Kidney glomerular epithelial cell (primary cell): ENCODE measurements around the gene PPA2.
"Not testable (repeated sequence)": the region's sequence is repeated elsewhere in the genome, so short reads cannot be mapped to it uniquely, and the experiment has no call there.

Experiments used
- DNase-seq: peaks from one replicate; lab custom pipeline; 2025; lab: John Stamatoyannopoulos, UW

PPA2 gene

GRCh38 chr4:105473324-105474098 is at the start of gene PPA2:
PPA2 (minus strand) TSS chr4:105474062; CDS start chr4:105474050, 12 bp downstream.
- DNase-seq, result peak; percentile 71

GRCh38 chr4:105520819-105521790 is 47.2 kb upstream of the PPA2 start:
- DNase-seq, result peak; percentile 19

DNA sequence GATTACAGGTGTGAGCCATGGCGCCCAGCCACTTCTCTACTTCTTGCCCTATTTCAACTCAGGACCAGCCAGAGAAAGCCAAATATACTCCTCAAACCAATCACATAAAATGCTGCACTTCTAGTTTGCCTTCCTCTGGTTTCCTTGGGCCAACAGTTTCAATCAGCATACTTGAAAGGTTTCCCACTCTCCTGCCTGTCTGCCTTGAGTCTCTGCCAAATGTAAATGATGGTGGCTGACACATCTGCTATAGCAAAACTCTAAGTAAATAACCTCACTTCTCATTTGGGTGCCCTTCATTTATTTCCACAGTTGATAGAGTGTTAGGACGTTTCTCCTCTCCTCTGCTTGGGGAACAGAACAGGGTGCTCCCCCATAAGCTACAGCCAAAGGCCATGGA is 36.4 kb upstream of the PPA2 start:
- no peak for DNase-seq

- no peak for DNase-seq
Measured at GRCh38 chr4:105509714-105510113, 35.9 kb upstream of the PPA2 start.

DNA sequence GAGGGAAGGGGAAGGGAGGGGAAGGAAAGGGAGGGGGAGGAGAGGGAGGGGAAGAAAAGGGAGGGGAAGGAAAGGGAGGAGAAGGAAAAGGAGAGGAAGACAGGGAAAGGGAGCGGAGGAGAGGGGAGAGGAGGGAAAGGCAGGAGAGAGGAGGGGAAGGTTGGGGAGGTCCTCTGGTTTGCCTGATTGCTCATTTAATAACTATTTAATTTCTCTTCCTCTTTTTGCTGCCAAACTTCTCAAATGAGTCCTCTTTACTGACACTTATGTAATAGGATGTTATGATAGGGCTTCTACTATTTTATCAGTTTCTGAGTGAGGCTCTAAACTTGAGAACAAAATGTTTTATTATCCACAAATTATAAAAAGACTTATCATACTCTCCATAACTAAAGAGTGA is 35.4 kb upstream of the PPA2 start:
- no peak for DNase-seq

- DNase-seq, result no peak
Measured at GRCh38 chr4:105504744-105505143, 30.9 kb upstream of the PPA2 start.

- DNase-seq, result no peak
Measured at GRCh38 chr4:105503484-105503883, 29.6 kb upstream of the PPA2 start.

DNA sequence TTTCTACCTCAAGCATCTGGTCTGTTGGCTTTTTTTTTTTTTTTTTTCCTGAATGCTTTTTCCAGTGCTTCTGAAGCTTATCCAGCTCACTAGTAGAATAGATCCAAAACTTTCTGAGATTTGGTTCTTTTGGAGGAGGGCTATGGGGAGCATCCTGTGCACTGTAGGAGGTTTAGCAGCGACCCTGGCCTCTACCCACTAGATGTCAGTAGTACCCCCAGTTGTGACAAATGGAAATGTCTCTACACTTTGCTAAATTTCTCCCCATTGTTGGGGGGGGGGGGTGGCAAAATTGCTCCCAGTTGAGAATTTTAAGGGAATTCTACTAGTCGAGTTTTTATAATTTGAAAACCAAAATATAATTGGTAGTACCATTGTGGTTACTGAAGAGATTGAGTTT is 23.0 kb upstream of the PPA2 start:
- no peak for DNase-seq

GRCh38 chr4:105495667-105496066 is 21.8 kb upstream of the PPA2 start:
- no peak for DNase-seq

DNA sequence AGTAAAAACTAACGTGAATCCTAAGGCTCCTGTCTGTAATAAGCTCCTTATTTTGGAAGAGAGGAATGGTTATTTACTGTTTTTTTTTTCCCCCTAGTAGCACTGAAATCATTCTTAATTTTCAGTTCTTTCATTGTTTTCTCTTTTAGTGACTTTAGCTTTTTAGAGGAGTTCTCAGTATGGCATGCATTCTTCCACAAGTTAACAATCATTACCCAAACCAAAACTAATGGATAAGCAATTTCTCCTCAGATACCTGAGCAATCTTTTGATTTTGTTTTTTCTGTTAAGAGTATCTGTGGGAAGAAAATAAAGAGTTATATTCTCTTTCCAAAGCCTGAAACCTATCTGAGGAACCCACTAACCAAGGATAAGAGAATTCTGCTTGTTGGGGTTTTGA is 16.7 kb upstream of the PPA2 start:
- no peak for DNase-seq

DNA sequence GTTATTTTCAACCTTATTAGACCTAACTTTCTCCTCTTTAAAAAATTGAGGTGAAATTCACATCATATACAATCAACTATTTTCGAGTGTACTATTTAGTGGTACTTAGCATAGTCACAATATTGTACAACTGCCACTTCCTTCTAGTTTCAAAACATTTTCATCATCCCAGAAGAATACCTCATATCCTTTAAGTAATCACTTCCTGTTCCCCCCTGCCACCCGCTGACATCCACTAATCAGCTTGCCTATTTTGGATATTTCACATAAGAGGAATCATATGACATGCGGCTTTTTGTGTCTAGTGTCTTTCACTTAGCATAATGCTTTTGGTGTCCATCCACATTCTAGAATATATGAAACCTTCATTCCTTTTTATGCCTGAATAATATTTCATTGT is 10.0 kb upstream of the PPA2 start:
- no peak for DNase-seq

DNA sequence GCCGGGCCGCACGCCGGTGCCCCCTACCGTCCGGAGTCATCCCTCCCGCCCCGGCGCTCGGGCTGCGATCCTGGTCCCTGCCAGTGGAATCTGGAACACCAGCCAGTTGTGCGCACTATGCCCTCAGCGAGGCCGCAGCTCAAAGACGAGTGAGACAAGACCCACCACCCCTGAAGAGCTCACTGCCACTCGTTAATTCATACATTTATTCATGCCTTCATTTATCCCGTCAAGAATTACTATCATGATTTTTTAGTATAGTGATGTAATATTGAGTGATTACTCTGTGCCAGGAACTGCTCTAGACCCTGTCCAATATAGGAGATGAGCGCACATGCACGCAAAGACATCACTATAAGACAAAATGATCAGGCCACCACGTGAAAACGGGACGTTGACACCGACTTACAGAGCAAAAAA is 247 bp upstream of the PPA2 start:
- peak; percentile 69 for DNase-seq

DNA sequence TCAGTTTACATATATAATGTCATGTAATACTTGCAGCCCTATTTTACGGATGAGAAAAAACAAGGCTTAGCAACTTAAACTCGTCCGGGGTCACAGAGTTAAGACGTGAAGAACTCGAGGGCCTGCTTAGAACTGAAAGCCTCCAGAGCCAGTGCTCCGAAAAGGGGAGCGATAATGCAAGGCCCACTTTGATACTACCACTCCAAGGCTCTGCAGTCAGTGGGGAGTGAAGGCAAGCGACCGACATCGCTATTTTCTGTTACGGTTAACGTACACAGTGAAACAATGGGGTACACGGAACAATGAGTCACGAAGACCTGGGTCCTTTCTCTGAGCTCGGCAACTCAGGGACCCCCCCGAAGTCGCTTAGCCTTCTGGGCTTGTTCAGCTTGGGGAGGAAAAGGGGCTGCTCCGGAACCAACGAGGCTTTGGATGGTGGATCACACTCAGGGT is 965 bp downstream of the PPA2 start:
- DNase-seq, result peak; percentile 54

DNA sequence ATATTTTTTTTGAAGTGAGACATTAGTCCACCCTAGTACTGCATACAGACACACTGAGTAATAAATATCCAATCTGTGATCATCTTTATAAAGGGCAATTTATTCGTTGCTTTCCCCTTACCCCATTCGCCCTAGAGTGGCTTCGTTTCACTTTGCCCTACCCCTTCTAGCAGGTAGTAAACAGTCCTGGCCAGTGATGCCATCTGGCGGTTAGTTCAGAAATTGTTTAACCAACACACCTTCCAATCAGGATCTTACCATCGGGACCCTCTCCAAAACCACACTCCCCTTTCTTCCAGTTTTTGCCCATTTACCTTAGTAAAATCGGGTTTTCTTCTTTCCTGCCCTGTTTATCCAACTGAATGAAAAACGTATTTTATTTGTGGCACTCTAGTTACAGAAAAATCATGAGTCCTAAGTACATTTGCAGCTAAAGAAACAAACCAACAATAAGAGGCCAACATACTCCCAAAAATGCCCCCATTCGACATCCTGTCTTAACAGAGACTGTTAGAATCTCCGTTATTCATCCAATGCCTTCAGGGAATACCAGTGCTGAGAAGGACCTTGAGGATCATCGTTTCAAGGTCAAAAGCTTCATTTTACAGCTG is 2.2 kb downstream of the PPA2 start:
- peak; percentile 41 for DNase-seq

GRCh38 chr4:105470766-105471165 is 3.1 kb downstream of the PPA2 start:
- no peak for DNase-seq

- no peak for DNase-seq
Measured at GRCh38 chr4:105469736-105470135, 4.1 kb downstream of the PPA2 start.

DNA sequence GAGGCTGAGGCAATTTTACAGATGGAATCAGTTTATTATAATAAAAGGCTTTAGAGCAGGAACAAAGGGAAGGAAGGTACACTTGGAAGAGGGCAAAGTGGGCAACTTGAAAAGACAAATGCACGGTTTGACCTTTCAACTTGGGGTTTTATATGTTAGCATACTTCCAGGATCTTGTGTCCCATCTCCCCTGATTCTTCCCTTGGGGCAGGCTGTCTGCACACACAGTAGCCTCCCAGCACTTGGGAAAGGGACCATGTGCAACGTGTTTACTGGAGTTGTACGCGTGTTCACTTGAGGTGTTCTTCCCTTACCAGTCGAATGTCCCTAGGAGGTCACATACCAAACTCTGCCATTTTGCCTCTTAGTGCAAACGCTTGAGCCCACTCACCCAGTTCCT is 7.3 kb downstream of the PPA2 start:
- DNase-seq, result no peak

DNA sequence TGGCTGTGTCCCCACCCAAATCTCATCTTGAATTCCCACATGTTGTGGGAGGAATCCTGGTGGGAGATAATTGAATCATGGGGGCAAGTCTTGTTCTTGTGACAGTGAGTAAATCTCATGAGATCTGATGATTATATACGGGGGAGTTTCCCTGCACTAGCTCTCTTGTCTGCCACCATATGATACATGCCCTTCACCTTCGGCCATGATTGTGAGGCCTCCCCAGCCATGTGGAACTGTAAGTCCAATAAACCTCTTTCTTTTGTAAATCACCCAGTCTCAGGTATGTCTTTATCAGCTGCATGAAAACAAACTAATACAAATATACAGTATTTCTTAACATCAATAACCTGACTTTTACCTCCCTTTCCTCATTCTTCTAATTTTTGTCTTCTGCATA is 9.3 kb downstream of the PPA2 start:
- not testable (repeated sequence) for DNase-seq

- DNase-seq, result no peak
Measured at GRCh38 chr4:105462576-105462975, 11.3 kb downstream of the PPA2 start.

DNA sequence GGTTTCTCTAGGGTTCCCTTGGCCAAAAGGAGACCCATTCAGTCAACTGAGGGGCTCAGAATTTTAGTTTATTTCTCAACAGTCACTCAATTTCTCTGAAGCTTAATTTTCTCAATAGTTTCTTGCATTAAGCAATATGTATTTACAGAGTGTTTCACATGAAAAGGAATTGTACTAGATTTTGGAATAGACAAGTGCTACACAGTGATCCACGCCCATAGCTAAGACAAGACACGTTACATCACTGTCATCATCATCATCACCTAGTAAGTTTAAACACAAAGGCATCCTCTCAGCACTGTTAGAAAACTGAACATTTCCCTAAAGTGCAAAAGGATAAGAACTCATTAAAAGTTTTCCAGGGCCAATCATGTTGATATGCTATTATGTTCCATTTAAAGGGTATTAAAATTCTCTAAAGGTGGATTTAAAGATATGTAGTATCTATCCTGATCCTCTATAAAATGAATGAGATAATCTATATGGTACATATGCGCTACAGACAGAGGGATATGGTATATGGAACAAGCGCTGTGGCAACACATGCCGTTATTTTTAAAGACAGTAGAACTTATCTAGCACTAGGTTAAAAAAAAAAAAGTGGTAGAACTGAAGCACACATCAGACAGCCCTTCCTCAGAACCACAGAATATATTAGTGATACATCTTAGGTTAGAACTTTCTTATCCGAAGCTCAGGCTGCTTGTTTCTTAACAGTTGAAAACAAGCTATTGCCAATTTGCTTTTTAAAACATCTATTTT is 12.1 kb downstream of the PPA2 start:
- DNase-seq, result no peak

- no peak for DNase-seq
Measured at GRCh38 chr4:105461221-105461620, 12.6 kb downstream of the PPA2 start.

GRCh38 chr4:105460306-105460705 is 13.6 kb downstream of the PPA2 start:
- DNase-seq, result no peak
